ENCODE results near the gene CNKSR1.

DNA sequence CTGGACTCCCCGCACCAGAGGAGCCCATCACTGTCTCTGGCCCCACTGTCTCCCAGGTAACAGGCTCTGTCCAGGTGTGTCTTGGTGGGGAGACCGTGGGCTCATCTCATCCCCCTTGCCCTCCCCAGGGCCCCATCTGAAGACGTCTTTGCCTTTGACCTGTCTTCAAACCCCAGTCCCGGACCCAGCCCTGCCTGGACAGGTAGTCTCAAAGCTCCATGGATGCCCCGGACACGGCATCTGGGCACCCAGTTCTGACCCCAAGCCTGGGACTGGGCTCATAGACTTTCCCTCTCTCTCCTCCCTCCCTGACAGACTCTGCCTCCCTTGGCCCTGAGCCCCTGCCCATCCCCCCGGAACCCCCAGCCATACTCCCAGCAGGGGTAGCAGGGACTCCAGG, 6.8 kb downstream of the CNKSR1 start:
- TF ChIP-seq POLR2A (IDR thresholded peaks at IDR 0.05) = no peak
- TF ChIP-seq, protein P1, sequence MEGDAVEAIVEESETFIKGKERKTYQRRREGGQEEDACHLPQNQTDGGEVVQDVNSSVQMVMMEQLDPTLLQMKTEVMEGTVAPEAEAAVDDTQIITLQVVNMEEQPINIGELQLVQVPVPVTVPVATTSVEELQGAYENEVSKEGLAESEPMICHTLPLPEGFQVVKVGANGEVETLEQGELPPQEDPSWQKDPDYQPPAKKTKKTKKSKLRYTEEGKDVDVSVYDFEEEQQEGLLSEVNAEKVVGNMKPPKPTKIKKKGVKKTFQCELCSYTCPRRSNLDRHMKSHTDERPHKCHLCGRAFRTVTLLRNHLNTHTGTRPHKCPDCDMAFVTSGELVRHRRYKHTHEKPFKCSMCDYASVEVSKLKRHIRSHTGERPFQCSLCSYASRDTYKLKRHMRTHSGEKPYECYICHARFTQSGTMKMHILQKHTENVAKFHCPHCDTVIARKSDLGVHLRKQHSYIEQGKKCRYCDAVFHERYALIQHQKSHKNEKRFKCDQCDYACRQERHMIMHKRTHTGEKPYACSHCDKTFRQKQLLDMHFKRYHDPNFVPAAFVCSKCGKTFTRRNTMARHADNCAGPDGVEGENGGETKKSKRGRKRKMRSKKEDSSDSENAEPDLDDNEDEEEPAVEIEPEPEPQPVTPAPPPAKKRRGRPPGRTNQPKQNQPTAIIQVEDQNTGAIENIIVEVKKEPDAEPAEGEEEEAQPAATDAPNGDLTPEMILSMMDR (IDR thresholded peaks at IDR 0.05) = no peak
